ENCODE measurements around the gene BDKRB2. TPM values are rescaled to one million over a fixed set of nuclear protein-coding genes. Genes with fewer than 3 reads are reported as not detected.

The BDKRB2 gene
- total and polyA plus RNA-seq, 2 experiments from 2014 or later = 0.14 to 0.21 TPM

- Mint-ChIP-seq H3K9me3 (peaks cover 23% of the 10 kb centered on the region), H3K4me1 (peaks cover 18% of the 10 kb centered on the region), H3K36me3 (ENCODE audit: low read depth) (no peaks in the 10 kb centered on the region; the same call in 2 of the 3 replicates), H3K27me3 (ENCODE audit: insufficient read depth, low read depth, poor library complexity) (peaks cover 8% of the 10 kb centered on the region), H3K4me3 (no peak overlapping the region), H3K27ac (no peak overlapping the region)
- no peak for ATAC-seq
- H3K36me3 ChIP-seq (ENCODE audit: insufficient read depth) = no peaks in the 10 kb centered on the region
- H3K9me2 ChIP-seq (ENCODE audit: insufficient read depth) = peaks cover 5% of the 10 kb centered on the region; the same call in 1 of the 2 replicates
- H2AFZ ChIP-seq = no peak overlapping the region
- no peak overlapping the region for H3K4me3 ChIP-seq
- H3K4me1 ChIP-seq (ENCODE audit: insufficient read depth) = peaks cover 12% of the 10 kb centered on the region; the same call in 1 of the 2 replicates
- no peaks in the 10 kb centered on the region for H3F3A ChIP-seq (replicated peaks; ENCODE audit: low read depth)
- no peak for DNase-seq (ENCODE audit: low spot score)
- no peak overlapping the region for H3K4me2 ChIP-seq
- no peak overlapping the region for H3K27ac ChIP-seq (ENCODE audit: low read depth)
- H3K27me3 ChIP-seq (ENCODE audit: insufficient read depth) = peaks cover 7% of the 10 kb centered on the region
- H3K79me2 ChIP-seq (replicated peaks; ENCODE audit: insufficient read depth) = no peaks in the 10 kb centered on the region
- H4K20me1 ChIP-seq (replicated peaks; ENCODE audit: insufficient read depth) = no peaks in the 10 kb centered on the region
- TF ChIP-seq JUNB (IDR thresholded peaks at IDR 0.05; ENCODE audit: unreplicated experiment) = no peak
- no peak for TF ChIP-seq EZH2 (IDR thresholded peaks at IDR 0.05; ENCODE audit: low read depth, unreplicated experiment)
- TF ChIP-seq CTCF (conservative IDR thresholded peaks at IDR 0.05; ENCODE audit: low read depth in 2 of 2) = no peak
- TF ChIP-seq POLR2AphosphoS5 (IDR thresholded peaks at IDR 0.05; ENCODE audit: low read depth) = no peak
- no peak for TF ChIP-seq EZH2phosphoT487 (IDR thresholded peaks at IDR 0.05; ENCODE audit: unreplicated experiment)
- no peak for TF ChIP-seq NANOG (IDR thresholded peaks at IDR 0.05; ENCODE audit: borderline replicate concordance)
- TF ChIP-seq ETS1 (IDR thresholded peaks at IDR 0.05) = no peak
- TF ChIP-seq CREB1 (CRISPR knock-in tag; IDR thresholded peaks at IDR 0.05; ENCODE audit: low read depth) = no peak
- no peak for TF ChIP-seq ZNF114 (CRISPR knock-in tag; IDR thresholded peaks at IDR 0.05)
- no peak for TF ChIP-seq ZNF462 (CRISPR knock-in tag; IDR thresholded peaks at IDR 0.05)
- no peak for TF ChIP-seq REST (IDR thresholded peaks at IDR 0.05; ENCODE audit: unreplicated experiment)
- TF ChIP-seq STAT1 (IDR thresholded peaks at IDR 0.05; ENCODE audit: unreplicated experiment) = no peak
These were observed 34.1 kb downstream of the BDKRB2 start for GRCh38 chr14:96238676-96239265.

Measured in GM23338 (cell line).